HG02763 (cell line): Measurements from ENCODE around the gene MRPL39.
"Not testable (repeated sequence)": the region's sequence is repeated elsewhere in the genome, so short reads cannot be mapped to it uniquely, and the experiment has no call there.

Experiments
- ATAC-seq: cut with Tn5 transposase; IDR thresholded peaks from one replicate; pipeline ENCODE4 v1.9.1; 2021; ENCODE audit warnings: mild to moderate bottlenecking, moderate library complexity; ENCODE audit not compliant: unreplicated experiment

Gene MRPL39

DNA sequence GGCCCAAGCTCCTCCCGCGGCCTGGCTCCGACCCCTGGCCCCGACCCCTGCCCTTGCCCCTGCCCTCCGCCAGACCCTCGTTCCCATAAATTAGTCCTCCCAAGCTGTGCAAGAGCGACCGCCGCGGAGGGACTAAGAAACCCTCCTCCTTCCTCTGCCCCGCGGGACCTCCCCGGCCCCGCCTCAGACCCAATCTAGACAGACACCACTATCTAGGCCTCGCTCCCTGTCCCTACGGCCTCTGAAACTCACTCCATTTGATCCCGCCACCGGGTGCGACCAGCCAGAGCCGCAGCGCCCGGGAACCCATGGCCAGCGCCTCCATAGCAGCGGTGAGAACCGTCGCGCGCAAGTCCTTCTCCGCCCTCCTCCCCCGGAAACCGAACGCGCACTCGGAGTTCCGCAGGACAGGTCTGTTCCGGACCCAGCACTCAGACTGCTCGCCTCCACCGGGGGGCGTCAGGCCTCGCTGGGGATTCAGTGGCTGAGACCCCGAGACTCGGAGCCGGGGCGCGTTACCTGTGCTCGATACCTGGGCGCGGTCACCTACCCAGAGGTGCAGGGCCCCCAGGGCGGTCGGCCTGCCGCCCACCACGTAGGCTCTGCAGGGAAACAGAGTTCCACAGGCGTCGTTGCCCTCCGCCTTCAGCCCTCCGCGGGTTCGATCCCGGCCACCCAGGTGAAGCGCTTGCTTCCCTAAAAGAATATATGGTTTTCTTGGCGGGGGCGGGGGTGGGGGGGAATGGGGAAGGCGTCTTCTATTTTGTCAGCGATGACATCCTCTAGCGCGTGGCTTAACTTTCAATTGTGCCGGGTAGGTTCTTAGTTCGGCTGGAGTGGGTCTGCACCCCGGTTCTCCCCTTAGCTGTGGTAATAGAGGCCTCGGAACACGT lies at the start of gene MRPL39:
Gene MRPL39 (minus strand): TSS at position 331 of the 893 bp plus-strand sequence. CDS start 6 bp downstream, at position 325.
- ATAC-seq: peak; percentile 93

DNA sequence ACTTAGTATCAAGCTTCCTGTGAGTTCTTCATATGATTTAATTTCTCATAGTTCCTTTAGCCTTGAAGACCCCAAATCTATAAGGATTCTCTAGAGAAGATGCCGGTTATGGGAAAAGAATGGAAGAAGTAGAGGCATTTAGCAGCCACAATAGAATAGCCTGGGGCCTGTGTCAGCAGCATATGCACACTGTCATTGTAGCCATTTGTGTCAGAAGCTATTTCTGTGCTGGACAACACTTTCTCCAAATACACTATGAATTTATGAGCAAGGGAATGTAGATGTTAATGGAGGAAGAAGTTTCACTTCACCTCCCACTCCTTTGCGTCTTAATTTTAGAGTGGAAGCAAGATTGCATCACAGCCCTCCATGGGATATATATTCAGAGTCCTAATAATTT lies 49.1 kb upstream of the MRPL39 start:
- no peak for ATAC-seq

GRCh38 chr21:25649146-25649545 lies 41.9 kb upstream of the MRPL39 start:
- no peak for ATAC-seq

- ATAC-seq: no peak
Measured at GRCh38 chr21:25647647-25648046, 40.4 kb upstream of the MRPL39 start.

DNA sequence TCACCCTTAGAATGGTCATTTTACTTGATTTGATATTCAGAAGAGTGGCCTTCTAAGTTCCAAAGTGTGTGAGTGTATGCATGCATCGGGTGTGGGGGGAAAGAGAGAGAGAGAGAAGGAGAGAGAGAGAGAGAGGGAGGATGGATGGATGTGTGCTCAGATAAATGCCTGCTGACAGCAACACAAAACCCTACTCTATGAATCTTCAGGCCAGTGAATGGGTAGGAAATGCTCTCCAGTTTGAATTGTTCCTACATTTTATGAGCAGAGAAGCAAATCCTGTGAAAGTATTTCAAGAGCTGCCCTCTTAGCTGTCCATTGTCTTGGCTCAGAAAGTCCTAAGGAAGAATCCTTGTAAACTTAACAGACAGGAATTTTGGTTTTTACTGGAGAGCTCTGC lies 39.2 kb upstream of the MRPL39 start:
- no peak for ATAC-seq

DNA sequence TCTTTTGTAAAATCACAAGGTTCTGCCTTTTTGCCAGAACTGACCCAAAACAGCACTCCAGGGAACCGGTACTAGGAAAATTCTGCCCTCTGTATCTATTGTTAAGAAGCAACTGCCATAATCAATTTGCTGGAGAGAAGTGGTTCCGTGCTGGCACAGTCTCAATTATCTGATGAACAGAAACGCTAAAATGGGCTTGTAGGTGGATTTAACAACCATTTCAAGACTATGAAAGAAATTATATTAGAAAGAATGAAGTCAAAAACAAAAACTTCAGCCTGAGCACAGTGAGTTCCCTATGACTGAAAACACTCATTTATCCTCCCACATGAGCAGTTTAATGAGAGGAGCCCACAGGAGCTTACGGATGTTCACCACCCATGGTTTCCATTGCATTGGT lies 36.2 kb upstream of the MRPL39 start:
- ATAC-seq: no peak

DNA sequence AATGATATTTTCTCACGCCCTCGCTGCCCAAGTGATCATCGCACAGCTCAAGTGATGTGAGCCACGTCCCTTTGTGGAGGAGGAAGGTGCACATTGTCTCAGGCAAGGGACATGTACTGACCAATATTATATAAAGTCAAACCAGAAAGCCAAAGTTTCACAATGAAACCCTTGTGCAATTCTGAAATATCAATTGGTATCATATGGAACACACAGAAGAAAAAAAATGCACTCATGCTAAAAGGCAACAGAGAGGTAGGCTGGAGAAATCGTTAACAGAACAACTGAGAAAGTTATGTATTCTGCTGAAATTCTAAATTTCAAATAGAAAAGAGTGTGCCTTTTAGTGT lies 33.6 kb upstream of the MRPL39 start:
- no peak for ATAC-seq

- peak; percentile 15 for ATAC-seq
Measured at GRCh38 chr21:25640202-25640942, 33.1 kb upstream of the MRPL39 start.

GRCh38 chr21:25639551-25640201 lies 32.4 kb upstream of the MRPL39 start:
- ATAC-seq: peak; percentile 62

- peak; percentile 55 for ATAC-seq
Measured at GRCh38 chr21:25638660-25639550, 31.6 kb upstream of the MRPL39 start, which contains the start of gene JAM2. Gene JAM2 (plus strand): TSS chr21:25639258. CDS start chr21:25639822, 564 bp downstream.

- ATAC-seq: no peak
Measured at GRCh38 chr21:25637851-25638659, 30.8 kb upstream of the MRPL39 start.

- ATAC-seq: no peak
Measured at GRCh38 chr21:25636727-25637126, 29.4 kb upstream of the MRPL39 start.

DNA sequence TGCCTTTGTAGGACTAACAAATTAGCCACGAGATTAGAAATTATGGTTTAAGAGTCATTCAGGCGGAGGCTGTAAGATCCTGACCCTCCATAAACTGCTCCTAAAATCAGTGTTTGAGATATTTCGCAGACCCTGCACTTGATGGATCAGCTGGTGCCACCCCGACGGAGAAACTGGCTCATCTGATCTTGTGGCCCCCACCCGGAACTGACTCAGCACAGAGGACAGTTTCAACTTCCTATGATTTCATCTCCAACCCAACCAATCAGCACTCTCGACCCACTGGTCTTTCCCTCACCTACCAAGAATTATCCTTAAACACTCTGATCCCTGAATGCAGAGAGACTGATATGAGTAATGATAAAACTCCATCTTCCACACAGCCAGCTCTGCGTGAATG lies 28.0 kb upstream of the MRPL39 start:
- ATAC-seq: no peak

DNA sequence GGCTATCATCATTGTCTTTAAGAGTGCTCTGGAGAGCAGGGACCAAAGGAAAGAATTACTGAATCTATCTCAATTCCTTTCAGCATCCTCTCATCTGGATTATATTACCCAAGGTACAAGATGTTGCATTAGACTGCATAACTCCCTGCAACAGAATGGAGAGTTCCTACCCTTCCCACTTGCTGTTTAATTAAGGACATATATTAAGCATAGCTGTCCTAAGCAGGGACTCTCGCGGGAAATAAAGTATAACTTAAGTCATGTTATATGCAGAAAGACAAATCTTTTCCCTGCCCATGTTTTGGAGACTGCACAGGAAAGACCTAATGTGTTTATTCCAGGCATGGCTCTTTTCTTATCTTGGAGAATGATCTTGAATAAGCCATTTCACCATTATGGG lies 25.0 kb upstream of the MRPL39 start:
- no peak for ATAC-seq

GRCh38 chr21:25626757-25627156 lies 19.5 kb upstream of the MRPL39 start:
- ATAC-seq: no peak

- ATAC-seq: not testable (repeated sequence)
Measured at GRCh38 chr21:25625776-25626555, 18.7 kb upstream of the MRPL39 start.

GRCh38 chr21:25625036-25625435 lies 17.8 kb upstream of the MRPL39 start:
- ATAC-seq: no peak

DNA sequence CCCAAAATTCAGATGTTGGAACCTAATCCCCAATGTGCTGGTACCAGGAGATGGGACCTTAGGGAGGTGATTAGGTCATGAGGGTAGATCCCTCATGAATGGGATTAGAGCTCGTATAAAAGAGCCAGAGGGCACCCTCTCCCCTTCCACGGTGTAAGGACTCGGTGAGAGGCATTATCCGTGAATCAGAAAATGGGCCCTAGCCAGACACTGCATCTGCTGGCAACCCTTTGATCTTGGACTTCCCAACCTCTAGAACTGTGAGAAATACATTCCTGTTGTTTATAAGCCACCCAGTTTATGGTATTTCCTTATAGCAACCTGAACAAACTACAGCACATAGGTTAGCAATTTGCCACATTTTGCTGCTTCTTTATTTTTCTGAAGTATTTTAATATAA lies 17.2 kb upstream of the MRPL39 start:
- ATAC-seq: no peak

GRCh38 chr21:25619198-25619597 lies 11.9 kb upstream of the MRPL39 start:
- no peak for ATAC-seq
